Neural cell (in vitro differentiated cells): Measurements from ENCODE around the gene AGPS. TPM values are rescaled to one million over a fixed set of nuclear protein-coding genes. Genes with fewer than 3 reads are reported as not detected.
A peak's percentile ranks its signal among the peaks of the same experiment; 100 is the strongest.

Experiments used
- H2AFZ ChIP-seq: fragments of 200-600, 300-800 bp; sonication (generic), shearing (Covaris generic); 2 replicates; pipeline ENCODE4 v1.6.0; 2014; ENCODE audit warnings: low read depth, mild to moderate bottlenecking, antibody characterized with exemption, low read length, moderate library complexity
- H3F3A ChIP-seq: fragments of 200-600 bp; shearing (Covaris generic); 2 replicates; pipeline ENCODE4 v1.6.1; 2016; ENCODE audit warnings: mild to moderate bottlenecking, moderate library complexity, mixed read lengths, antibody characterized with exemption, low read length; ENCODE audit not compliant: insufficient read depth, poor library complexity, severe bottlenecking
- H3K27ac ChIP-seq: fragments of 200-600, 300-800 bp; sonication (generic), shearing (Covaris generic); 2 replicates; pipeline ENCODE4 v1.5.1; 2014; ENCODE audit warnings: mild to moderate bottlenecking, low read length, moderate library complexity
- H3K27me3 ChIP-seq: fragments of 300-800, 200-600 bp; sonication (generic), shearing (Covaris generic); 2 replicates; pipeline ENCODE4 v1.6.0; 2014; ENCODE audit warnings: mild to moderate bottlenecking, low read depth, low read length, moderate library complexity; ENCODE audit not compliant: insufficient read depth
- H3K36me3 ChIP-seq: fragments of 300-800, 200-600 bp; sonication (generic), shearing (Covaris generic); 2 replicates; pipeline ENCODE4 v1.5.1; 2014; ENCODE audit warnings: mild to moderate bottlenecking, antibody characterized with exemption, low read length, moderate library complexity; ENCODE audit not compliant: insufficient read depth
- H3K4me2 ChIP-seq: fragments of 300-800, 200-600 bp; sonication (generic), shearing (Covaris generic); 2 replicates; pipeline ENCODE4 v1.6.0; 2014; ENCODE audit warnings: mild to moderate bottlenecking, low read length
- H3K4me3 ChIP-seq: fragments of 300-800, 200-600 bp; sonication (generic), shearing (Covaris generic); 2 replicates; pipeline ENCODE4 v1.5.1; 2014; ENCODE audit warnings: mild to moderate bottlenecking, low read length, moderate library complexity
- H3K79me2 ChIP-seq: fragments of 200-600 bp; shearing (Covaris generic); replicated peaks from 2 replicates; pipeline ENCODE4 v1.6.0; 2014; ENCODE audit warnings: mild to moderate bottlenecking, low read length, moderate library complexity; ENCODE audit not compliant: insufficient read depth
- H3K9ac ChIP-seq: fragments of 300-800, 200-600 bp; sonication (generic), shearing (Covaris generic); 2 replicates; pipeline ENCODE4 v1.6.1; 2016; ENCODE audit warnings: mild to moderate bottlenecking, low read length, mixed read lengths
- H3K9me2 ChIP-seq: fragments of 200-600 bp; shearing (Covaris generic); 2 replicates; pipeline ENCODE4 v1.6.1; 2016; ENCODE audit warnings: mild to moderate bottlenecking, low read length, mixed read lengths; ENCODE audit not compliant: insufficient read depth
- H3K9me3 ChIP-seq: fragments of 200-600, 300-800 bp; sonication (generic), shearing (Covaris generic); 2 replicates; pipeline ENCODE4 v1.6.1; 2016; ENCODE audit warnings: mild to moderate bottlenecking, mixed run types, low read length, moderate library complexity, mixed read lengths
- H4K20me1 ChIP-seq: fragments of 200-600 bp; shearing (Covaris generic); 2 replicates; pipeline ENCODE4 v1.6.1; 2016; ENCODE audit warnings: mild to moderate bottlenecking, mixed run types; ENCODE audit not compliant: insufficient read depth
- EP300 ChIP-seq: fragments of 450-650 bp; conservative IDR thresholded peaks from 2 replicates; pipeline ENCODE4 v1.6.1; 2014; ENCODE audit warnings: antibody characterized with exemption, mild to moderate bottlenecking, moderate library complexity; ENCODE audit not compliant: poor library complexity, severe bottlenecking
- EZH2 ChIP-seq: fragments of 200-600, 300-800 bp; shearing (Covaris generic), sonication (generic); IDR thresholded peaks from 2 replicates; pipeline ENCODE4 v1.6.1; 2014; ENCODE audit warnings: antibody characterized with exemption, low read length, borderline replicate concordance, mild to moderate bottlenecking; ENCODE audit not compliant: insufficient read depth, poor library complexity, severe bottlenecking
- MXI1 ChIP-seq: fragments of 450-650 bp; conservative IDR thresholded peaks from 2 replicates; pipeline ENCODE4 v1.6.1; 2014; ENCODE audit warnings: antibody characterized with exemption, mild to moderate bottlenecking; ENCODE audit not compliant: poor library complexity, severe bottlenecking
- POLR2AphosphoS5 ChIP-seq: IDR thresholded peaks from 2 replicates; pipeline ENCODE4 v1.6.1; 2012
- RAD21 ChIP-seq: fragments of 450-650 bp; conservative IDR thresholded peaks from 2 replicates; pipeline ENCODE4 v1.6.1; 2014; ENCODE audit warnings: antibody characterized with exemption, mild to moderate bottlenecking, moderate library complexity
- SMC3 ChIP-seq: fragments of 450-650 bp; conservative IDR thresholded peaks from 2 replicates; pipeline ENCODE4 v1.6.1; 2014; ENCODE audit warnings: antibody characterized with exemption, mild to moderate bottlenecking, moderate library complexity; ENCODE audit not compliant: poor library complexity
- TAF1 ChIP-seq: IDR thresholded peaks from 2 replicates; pipeline ENCODE4 v1.6.1; 2012; ENCODE audit warnings: low read depth
- polyA plus RNA-seq: library from polyadenylated mRNA; depleted of rRNA; stranded (reverse); fragments of >200 nt; gene quantifications from 2 replicates; pipeline ENCODE4 v1.2.3, GENCODE V29; 2014
- TF ChIP-seq, protein P1 (sequence below): IDR thresholded peaks from 2 replicates; pipeline ENCODE4 v1.6.1; 2012; ENCODE audit warnings: borderline replicate concordance
- TF ChIP-seq, protein P2 (sequence below): fragments of 450-650 bp; IDR thresholded peaks from 2 replicates; pipeline ENCODE4 v1.5.1; 2014; ENCODE audit warnings: antibody characterized with exemption, mild to moderate bottlenecking, moderate library complexity; ENCODE audit not compliant: poor library complexity, severe bottlenecking

Gene AGPS
- polyA plus RNA-seq, 1 donor from 2014 or later: 31.0 TPM

DNA sequence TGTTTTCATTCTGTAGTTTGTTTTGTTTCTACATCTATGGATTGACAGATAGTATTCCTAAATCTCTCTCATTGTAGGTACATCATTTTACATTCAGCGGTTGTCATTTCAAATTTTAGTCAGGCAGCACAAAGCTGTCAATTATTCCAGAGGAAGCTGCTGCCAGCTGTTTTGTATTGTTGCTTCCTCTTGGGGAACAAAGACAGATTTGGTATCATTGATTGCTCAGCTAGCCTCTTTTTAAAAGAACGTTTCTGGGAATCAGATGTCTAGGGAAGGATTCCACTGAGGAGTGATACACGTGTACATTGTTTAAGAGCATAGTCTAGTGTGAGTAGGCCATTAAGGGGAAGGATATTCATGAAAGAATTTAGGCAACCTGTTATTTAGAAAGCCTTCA lies 145.8 kb downstream of the AGPS start:
- no peak overlapping the region for H2AFZ ChIP-seq
- no peak for TF ChIP-seq EZH2
- TF ChIP-seq TAF1: no peak
- no peak for TF ChIP-seq POLR2AphosphoS5
- TF ChIP-seq RAD21: no peak
- no peak for TF ChIP-seq EP300
- TF ChIP-seq, protein P1, sequence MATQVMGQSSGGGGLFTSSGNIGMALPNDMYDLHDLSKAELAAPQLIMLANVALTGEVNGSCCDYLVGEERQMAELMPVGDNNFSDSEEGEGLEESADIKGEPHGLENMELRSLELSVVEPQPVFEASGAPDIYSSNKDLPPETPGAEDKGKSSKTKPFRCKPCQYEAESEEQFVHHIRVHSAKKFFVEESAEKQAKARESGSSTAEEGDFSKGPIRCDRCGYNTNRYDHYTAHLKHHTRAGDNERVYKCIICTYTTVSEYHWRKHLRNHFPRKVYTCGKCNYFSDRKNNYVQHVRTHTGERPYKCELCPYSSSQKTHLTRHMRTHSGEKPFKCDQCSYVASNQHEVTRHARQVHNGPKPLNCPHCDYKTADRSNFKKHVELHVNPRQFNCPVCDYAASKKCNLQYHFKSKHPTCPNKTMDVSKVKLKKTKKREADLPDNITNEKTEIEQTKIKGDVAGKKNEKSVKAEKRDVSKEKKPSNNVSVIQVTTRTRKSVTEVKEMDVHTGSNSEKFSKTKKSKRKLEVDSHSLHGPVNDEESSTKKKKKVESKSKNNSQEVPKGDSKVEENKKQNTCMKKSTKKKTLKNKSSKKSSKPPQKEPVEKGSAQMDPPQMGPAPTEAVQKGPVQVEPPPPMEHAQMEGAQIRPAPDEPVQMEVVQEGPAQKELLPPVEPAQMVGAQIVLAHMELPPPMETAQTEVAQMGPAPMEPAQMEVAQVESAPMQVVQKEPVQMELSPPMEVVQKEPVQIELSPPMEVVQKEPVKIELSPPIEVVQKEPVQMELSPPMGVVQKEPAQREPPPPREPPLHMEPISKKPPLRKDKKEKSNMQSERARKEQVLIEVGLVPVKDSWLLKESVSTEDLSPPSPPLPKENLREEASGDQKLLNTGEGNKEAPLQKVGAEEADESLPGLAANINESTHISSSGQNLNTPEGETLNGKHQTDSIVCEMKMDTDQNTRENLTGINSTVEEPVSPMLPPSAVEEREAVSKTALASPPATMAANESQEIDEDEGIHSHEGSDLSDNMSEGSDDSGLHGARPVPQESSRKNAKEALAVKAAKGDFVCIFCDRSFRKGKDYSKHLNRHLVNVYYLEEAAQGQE: no peak
- TF ChIP-seq MXI1: no peak
- TF ChIP-seq, protein P2, sequence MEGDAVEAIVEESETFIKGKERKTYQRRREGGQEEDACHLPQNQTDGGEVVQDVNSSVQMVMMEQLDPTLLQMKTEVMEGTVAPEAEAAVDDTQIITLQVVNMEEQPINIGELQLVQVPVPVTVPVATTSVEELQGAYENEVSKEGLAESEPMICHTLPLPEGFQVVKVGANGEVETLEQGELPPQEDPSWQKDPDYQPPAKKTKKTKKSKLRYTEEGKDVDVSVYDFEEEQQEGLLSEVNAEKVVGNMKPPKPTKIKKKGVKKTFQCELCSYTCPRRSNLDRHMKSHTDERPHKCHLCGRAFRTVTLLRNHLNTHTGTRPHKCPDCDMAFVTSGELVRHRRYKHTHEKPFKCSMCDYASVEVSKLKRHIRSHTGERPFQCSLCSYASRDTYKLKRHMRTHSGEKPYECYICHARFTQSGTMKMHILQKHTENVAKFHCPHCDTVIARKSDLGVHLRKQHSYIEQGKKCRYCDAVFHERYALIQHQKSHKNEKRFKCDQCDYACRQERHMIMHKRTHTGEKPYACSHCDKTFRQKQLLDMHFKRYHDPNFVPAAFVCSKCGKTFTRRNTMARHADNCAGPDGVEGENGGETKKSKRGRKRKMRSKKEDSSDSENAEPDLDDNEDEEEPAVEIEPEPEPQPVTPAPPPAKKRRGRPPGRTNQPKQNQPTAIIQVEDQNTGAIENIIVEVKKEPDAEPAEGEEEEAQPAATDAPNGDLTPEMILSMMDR: no peak
- no peak for TF ChIP-seq SMC3
- H3F3A ChIP-seq: no peaks in the 10 kb centered on the region
- H3K36me3 ChIP-seq: no peaks in the 10 kb centered on the region
- H3K9me3 ChIP-seq: no peaks in the 10 kb centered on the region
- H3K9me2 ChIP-seq: no peaks in the 10 kb centered on the region
- H3K27ac ChIP-seq: peak overlapping the region; percentile 44
- H4K20me1 ChIP-seq: no peaks in the 10 kb centered on the region
- peak overlapping the region; percentile 13 for H3K4me3 ChIP-seq
- H3K4me2 ChIP-seq: no peak overlapping the region
- no peaks in the 10 kb centered on the region for H3K79me2 ChIP-seq
- no peaks in the 10 kb centered on the region for H3K27me3 ChIP-seq
- no peak overlapping the region for H3K9ac ChIP-seq

DNA sequence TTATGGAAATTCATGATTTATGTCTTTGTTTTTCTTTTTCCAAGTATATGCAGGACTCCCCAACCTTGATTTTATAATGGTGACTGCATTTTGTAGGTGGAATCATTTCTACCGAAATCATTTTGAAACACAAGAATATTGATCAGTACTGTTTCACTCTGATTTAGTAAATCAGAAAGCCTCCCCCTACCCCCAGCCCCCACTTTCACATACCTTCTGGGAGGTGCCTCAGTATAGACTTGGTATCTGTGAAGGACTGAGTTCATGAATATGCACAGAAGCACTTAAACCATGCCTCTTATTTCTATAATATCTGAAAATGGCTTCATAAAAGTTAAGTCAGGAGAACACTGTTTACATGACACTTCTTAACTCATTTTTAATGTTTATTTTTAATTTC lies 147.7 kb downstream of the AGPS start:
- H3K4me2 ChIP-seq: no peak overlapping the region
- no peaks in the 10 kb centered on the region for H3K27me3 ChIP-seq
- no peaks in the 10 kb centered on the region for H3K9me3 ChIP-seq
- H3K9ac ChIP-seq: no peak overlapping the region
- H3F3A ChIP-seq: no peaks in the 10 kb centered on the region
- H2AFZ ChIP-seq: no peak overlapping the region
- no peak overlapping the region for H3K4me3 ChIP-seq
- TF ChIP-seq, protein P1: no peak
- no peak for TF ChIP-seq SMC3
- TF ChIP-seq MXI1: no peak
- TF ChIP-seq, protein P2: no peak
- TF ChIP-seq POLR2AphosphoS5: no peak
- no peak for TF ChIP-seq TAF1
- TF ChIP-seq EZH2: no peak
- TF ChIP-seq RAD21: no peak
- TF ChIP-seq EP300: no peak
- no peaks in the 10 kb centered on the region for H3K36me3 ChIP-seq
- H3K79me2 ChIP-seq: no peaks in the 10 kb centered on the region
- no peak overlapping the region for H3K27ac ChIP-seq
- no peaks in the 10 kb centered on the region for H4K20me1 ChIP-seq
- no peaks in the 10 kb centered on the region for H3K9me2 ChIP-seq
